DMS53 treated with DMSO at 0.1 percent for 48 hours (cell line): ENCODE results near the gene DAP.
"Not testable (repeated sequence)": the region's sequence is repeated elsewhere in the genome, so short reads cannot be mapped to it uniquely, and the experiment has no call there.

ENCODE experiments used
- DNase-seq: peaks from one replicate; lab custom pipeline; 2025; ENCODE audit not compliant: unreplicated experiment; lab: John Stamatoyannopoulos, UW

The DAP gene

GRCh38 chr5:10735569-10736276 is 25.3 kb downstream of the DAP start:
- no peak for DNase-seq

- no peak for DNase-seq
Measured at GRCh38 chr5:10734832-10735523, 26.1 kb downstream of the DAP start.

- no peak for DNase-seq
Measured at GRCh38 chr5:10734037-10734709, 26.9 kb downstream of the DAP start.

- no peak for DNase-seq
Measured at GRCh38 chr5:10733426-10733825, 27.6 kb downstream of the DAP start.

DNA sequence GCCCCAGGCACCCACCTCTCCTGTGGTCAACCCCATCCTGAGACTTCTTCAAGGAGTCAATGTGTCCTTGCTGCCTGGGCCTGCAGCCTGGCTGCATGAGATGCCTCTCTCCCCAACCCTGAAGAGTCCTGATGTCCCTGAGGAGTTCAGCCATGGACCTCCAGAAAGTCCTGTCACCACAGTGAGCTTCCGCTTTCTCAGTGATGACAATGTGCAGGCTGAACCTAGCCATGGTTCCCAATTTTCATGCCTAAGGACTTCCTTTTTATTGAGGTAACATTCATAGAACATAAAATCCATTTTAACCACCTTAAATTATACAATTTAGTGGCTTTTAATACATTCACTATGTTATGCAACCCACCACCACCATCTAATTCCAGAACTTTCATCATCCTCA is 29.1 kb downstream of the DAP start:
- no peak for DNase-seq

- no peak for DNase-seq
Measured at GRCh38 chr5:10730043-10730351, 31.0 kb downstream of the DAP start.

DNA sequence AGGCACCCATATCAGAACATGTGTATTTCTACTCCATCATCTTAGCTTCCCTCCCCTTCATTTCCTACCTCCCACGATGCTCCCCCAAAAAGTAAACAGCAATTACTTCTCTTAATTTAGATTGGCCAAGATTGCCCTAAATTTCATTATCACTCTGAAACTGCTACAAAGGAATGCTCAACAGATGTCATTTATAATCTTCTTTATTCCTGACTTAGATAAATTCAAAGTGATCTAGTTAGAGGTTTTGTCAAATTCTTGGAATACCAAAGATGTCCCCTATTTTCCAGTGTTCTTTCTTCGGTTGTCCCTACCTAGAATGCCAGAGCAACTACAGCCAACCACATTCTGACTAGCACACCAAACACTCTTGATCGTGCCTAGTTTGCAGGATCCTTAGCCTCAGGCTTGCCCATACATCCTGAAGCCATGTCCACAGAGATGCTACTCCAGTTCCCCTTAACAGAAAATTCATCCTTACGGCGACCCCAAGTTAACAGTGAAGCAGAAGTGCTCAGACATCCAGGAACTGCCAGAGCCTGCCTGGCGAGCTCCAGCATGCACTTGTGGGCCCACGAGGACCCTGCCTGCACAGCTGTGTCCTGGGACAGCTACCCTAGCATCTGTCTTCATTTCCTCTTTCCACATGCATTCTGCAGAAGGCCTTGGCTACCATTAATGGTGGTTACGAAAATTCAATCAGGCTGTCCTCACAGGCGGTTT is 31.6 kb downstream of the DAP start:
- no peak for DNase-seq

GRCh38 chr5:10728679-10729078 is 32.4 kb downstream of the DAP start:
- DNase-seq = no peak

DNA sequence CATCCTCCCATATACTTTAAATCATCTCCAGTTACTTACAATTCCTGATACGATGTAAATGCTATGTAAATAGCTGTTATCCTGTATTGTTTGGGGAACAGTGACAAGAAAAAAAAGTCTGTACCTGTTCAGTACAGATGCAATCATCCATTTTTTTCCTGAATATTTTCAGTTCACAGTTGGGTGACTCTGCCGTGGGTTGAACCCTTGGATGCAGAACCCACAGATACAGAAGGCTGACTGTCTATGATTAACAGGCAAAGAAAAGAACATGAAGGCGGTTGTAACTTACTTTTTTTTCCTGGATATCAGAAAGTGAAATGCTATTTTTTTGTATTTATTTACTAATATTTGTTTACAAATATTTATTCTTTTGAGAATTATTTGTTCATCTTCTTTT is 33.2 kb downstream of the DAP start:
- no peak for DNase-seq

DNA sequence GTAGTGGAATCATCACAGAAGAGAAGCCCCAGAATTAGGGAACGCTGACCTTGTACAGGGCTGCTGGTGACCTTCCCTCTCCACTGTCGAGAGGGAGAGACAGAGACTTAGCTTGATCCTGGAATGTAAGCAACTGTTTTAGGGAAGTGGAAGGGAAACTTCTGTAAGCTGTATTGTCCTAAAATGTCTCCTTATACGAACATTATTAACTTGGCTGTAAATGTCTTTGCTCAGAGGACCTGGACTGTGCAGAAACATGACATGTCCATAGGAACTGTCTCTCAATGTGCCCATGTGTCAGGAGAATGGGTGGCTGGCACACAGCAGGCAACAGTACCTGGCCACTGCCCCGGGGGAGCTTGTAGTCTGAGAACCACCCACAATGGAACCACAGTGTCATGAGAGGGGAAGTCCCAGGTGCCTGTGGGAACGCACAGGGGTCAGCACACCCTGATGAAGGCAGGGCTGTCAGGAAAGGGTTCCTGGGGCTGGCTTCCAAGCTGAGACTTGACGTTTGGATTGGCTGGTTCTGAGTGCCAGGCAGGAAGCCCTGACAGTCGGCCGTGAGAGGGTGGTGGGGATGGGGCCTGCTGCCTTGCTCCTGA is 34.0 kb downstream of the DAP start:
- no peak for DNase-seq

GRCh38 chr5:10726179-10726912 is 34.7 kb downstream of the DAP start:
- no peak for DNase-seq

- no peak for DNase-seq
Measured at GRCh38 chr5:10725636-10726035, 35.4 kb downstream of the DAP start.

DNA sequence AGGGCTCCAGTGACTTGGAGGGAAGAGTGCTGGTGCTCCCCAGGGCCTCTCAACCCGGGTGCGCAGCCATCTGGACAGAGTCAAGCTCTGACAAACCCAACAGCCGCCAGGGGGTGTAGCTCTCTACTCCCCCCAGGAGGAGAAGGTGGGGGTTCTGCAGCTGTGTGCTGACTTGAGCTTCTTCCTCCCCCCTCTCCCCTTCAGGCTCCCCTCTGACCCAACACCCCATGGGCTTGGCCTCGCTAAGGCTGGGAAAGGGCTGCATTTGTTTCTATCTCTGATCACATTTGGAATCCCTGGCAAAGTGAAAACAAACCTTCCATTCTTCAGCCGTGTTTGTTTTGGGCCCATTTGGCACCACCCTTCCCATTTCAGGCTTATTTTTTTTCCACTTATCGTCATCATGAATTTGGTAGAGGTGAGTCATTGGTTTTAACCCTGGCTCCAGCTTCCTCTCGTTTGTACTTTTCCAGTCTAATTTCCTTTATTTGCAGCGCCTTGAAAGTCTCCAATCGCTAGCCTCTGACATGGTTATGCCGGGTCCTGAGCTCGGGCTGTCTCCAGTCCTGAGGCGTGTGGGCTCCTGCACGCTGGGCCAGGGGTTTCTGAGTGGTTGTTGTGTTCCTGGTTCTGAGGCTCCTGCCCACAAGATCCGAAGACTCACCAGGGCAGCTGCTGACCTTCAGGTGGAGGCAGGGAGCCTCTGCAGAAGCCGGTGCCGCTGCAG is 36.1 kb downstream of the DAP start:
- no peak for DNase-seq

GRCh38 chr5:10723514-10723913 is 37.5 kb downstream of the DAP start:
- DNase-seq = no peak

DNA sequence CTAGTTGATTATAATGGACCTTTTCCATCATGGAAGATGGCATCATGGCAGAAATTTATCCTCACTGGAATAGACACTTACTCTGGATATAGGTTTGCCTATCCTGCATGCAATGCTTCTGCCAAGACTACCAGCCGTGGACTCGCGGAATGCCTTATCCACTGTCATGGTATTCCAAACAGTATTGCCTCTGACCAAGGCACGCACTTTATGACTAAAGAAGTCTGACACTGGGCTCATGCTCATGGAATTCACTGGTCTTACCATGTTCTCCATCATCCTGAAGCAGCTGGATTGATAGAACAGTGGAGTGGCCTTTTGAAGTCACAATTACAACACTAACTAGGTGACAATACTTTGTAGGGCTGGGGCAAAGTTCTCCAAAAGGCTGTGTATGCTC is 40.3 kb downstream of the DAP start:
- DNase-seq = not testable (repeated sequence)

DNA sequence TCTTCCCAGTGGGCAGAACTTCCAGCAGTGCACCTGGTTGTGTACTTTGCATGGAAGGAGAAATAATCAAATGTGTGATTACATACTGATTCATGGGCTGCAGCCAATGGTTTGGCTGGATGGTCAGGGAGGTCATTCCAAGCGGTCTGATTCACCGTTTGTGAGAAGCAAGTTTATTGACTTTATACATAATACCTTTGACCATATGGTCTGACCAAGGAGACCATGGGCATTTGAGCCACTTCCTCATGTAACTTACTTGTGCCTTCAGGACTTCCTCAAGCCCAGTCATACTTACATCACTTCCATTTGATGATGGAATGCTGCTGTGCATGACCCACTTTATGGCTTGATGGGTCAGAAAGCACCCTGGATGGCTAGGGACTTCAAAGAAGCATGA is 41.1 kb downstream of the DAP start:
- DNase-seq = no peak

- DNase-seq = not testable (repeated sequence)
Measured at GRCh38 chr5:10718617-10719016, 42.4 kb downstream of the DAP start.

DNA sequence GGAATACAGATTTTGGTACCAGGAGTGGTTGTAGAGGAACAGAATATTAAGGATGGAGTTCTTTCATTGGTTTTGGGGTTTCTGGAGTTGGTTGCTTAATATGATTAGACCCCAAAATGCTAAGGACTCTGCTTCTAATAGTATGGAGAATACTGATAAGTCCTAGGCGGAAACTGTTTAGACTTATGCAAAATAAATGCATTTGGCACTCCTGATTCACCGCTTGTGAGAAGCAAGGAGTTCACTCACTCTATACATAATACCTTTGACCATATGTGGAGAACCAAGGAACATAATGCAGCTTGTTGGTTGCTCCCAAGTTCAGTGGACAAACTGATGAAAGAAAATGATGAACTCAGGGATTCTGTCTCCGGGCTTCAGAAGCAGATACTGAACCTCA is 44.2 kb downstream of the DAP start:
- DNase-seq = not testable (repeated sequence)

- DNase-seq = no peak
Measured at GRCh38 chr5:10715605-10716290, 45.3 kb downstream of the DAP start.
